ENCODE measurements around the gene TCTN3. TPM values are rescaled to one million over a fixed set of nuclear protein-coding genes. Genes with fewer than 3 reads are reported as not detected.

TCTN3 gene
- total and polyA plus RNA-seq, 2 of the 4 experiments (the other 2 are of a cell fraction): 26.9 to 35.1 TPM

GRCh38 chr10:95650232-95650631 is 43.5 kb downstream of the TCTN3 start:
- Histone ChIP-seq H4K5ac (ENCODE audit: low read depth, low read length) (no peak overlapping the region), H4K8ac (ENCODE audit: low read depth in 2 of 2, low read length in 2 of 2) (no peak overlapping the region), H2AK5ac (ENCODE audit: low read depth, low read length) (no peak overlapping the region), H3K4me1 (ENCODE audit: control insufficient read depth, insufficient read depth, low read length) (peaks cover 2% of the 10 kb centered on the region; the same call in 1 of the 2 replicates), H3K9me3 (ENCODE audit: control insufficient read depth, insufficient read depth, low read length) (peaks cover 2% of the 10 kb centered on the region; the same call in 1 of the 2 replicates), H2BK120ac (ENCODE audit: low read depth, low read length) (no peak overlapping the region), H3K36me3 (ENCODE audit: control insufficient read depth, insufficient read depth, low read length) (peaks cover 45% of the 10 kb centered on the region), H2BK15ac (ENCODE audit: low read depth, low read length) (no peak overlapping the region), H2BK5ac (ENCODE audit: low read depth, low read length, poor library complexity, severe bottlenecking) (no peak overlapping the region), H3K4me2 (ENCODE audit: low read depth, low read length) (no peak overlapping the region), H3K4me3 (ENCODE audit: insufficient read depth, low read depth, low read length) (no peak overlapping the region), H3K9ac (ENCODE audit: low read depth, low read length) (no peak overlapping the region), H3K56ac (ENCODE audit: extremely low read depth, insufficient read depth, low read length) (no peak overlapping the region), H3K27ac (ENCODE audit: insufficient read depth, low read length) (no peak overlapping the region), H2AFZ (replicated peaks; ENCODE audit: low read length, poor library complexity) (no peak overlapping the region), H3K4ac (ENCODE audit: low read depth, low read length) (no peak overlapping the region), H2AK9ac (replicated peaks; ENCODE audit: low read depth, low read length, poor library complexity) (no peak overlapping the region), H3K79me1 (ENCODE audit: low read depth in 1 of 2, low read length in 2 of 2) (peaks cover 15 to 66% of the 10 kb centered on the region in 2 experiments), H4K20me1 (ENCODE audit: insufficient read depth, low read length) (peaks cover 23% of the 10 kb centered on the region), H3K27me3 (ENCODE audit: control insufficient read depth, insufficient read depth, low read length) (no peaks in the 10 kb centered on the region), H3K14ac (replicated peaks; ENCODE audit: low read depth, low read length) (no peak overlapping the region), H3K18ac (ENCODE audit: low read depth, low read length) (no peak overlapping the region), H4K91ac (ENCODE audit: insufficient read depth, low read depth, low read length) (no peak overlapping the region), H2BK20ac (ENCODE audit: low read depth, low read length) (no peak overlapping the region), H3K9me1 (ENCODE audit: insufficient read depth, low read length) (peaks cover 10% of the 10 kb centered on the region; the same call in 1 of the 2 replicates), H3K23ac (ENCODE audit: low read depth, low read length) (no peak overlapping the region)
- dilution Hi-C loops (cut with HindIII; ENCODE audit: low sequenced_read_pairs, unreplicated experiment): no loop called here
- in situ Hi-C loops (cut with MboI; ENCODE audit: low sequenced_read_pairs): no loop called here
- ChIA-PET POLR2A (ENCODE audit: unreplicated experiment) (no interaction called here), CTCF (interaction anchor here (0.7 kb wide), 2 partner anchors 21 to 44 kb away, joined by 3 to 4 read pairs; no protein-coding TSS in a partner anchor)
- ATAC-seq (ENCODE audit: low read depth) (no peak), DNase-seq (no peak)
- intact Hi-C loops (cut with micrococcal nuclease): no loop called here
- no peak for TF ChIP-seq CTCF (conservative IDR thresholded peaks at IDR 0.05; ENCODE audit: low read depth, low read length)
- TF ChIP-seq CHD1 (IDR thresholded peaks at IDR 0.05; ENCODE audit: low read depth, low read length): no peak
- no peak for TF ChIP-seq USF2 (IDR thresholded peaks at IDR 0.05; ENCODE audit: low read depth, low read length)
- TF ChIP-seq BHLHE40 (IDR thresholded peaks at IDR 0.05; ENCODE audit: low read depth, low read length): no peak
- no peak for TF ChIP-seq NFE2L2 (IDR thresholded peaks at IDR 0.05; ENCODE audit: low read depth, low read length)
- no peak for TF ChIP-seq MAFK (IDR thresholded peaks at IDR 0.05; ENCODE audit: low read depth, low read length)
- TF ChIP-seq FOS (IDR thresholded peaks at IDR 0.05; ENCODE audit: low read depth, low read length): no peak
- TF ChIP-seq RCOR1 (IDR thresholded peaks at IDR 0.05; ENCODE audit: insufficient replicate concordance, low read length): no peak
- no CpG with 5 or more reads among the region's 2 CpGs for WGBS, 2 experiments (ENCODE audit: extremely low coverage in 2 of 2, insufficient read length in 1 of 2)
- BruUV-seq (replicated peaks): no TSS peak
